ENCODE data around the gene OSTF1.

The OSTF1 gene

GRCh38 chr9:75121914-75122558 lies 33.7 kb downstream of the OSTF1 start:
- no peak for DNase-seq (ENCODE audit: low spot score)

- no peak for DNase-seq (ENCODE audit: low spot score)
Measured at GRCh38 chr9:75123696-75124095, 35.4 kb downstream of the OSTF1 start.

GRCh38 chr9:75128535-75128934 lies 40.2 kb downstream of the OSTF1 start:
- DNase-seq (ENCODE audit: low spot score), result no peak

- no peak for DNase-seq (ENCODE audit: low spot score)
Measured at GRCh38 chr9:75130172-75130571, 41.9 kb downstream of the OSTF1 start.

GRCh38 chr9:75130621-75131230 lies 42.4 kb downstream of the OSTF1 start:
- no peak for DNase-seq (ENCODE audit: low spot score)

GRCh38 chr9:75131700-75132099 lies 43.4 kb downstream of the OSTF1 start:
- DNase-seq (ENCODE audit: low spot score), result no peak

- DNase-seq (ENCODE audit: low spot score), result no peak
Measured at GRCh38 chr9:75132244-75132643, 43.9 kb downstream of the OSTF1 start.

GRCh38 chr9:75133396-75133795 lies 45.1 kb downstream of the OSTF1 start:
- DNase-seq (ENCODE audit: low spot score), result no peak

- DNase-seq (ENCODE audit: low spot score), result no peak
Measured at GRCh38 chr9:75134495-75134894, 46.2 kb downstream of the OSTF1 start.

- DNase-seq (ENCODE audit: low spot score), result no peak
Measured at GRCh38 chr9:75138260-75139040, 50.1 kb downstream of the OSTF1 start.

- DNase-seq (ENCODE audit: low spot score), result no peak
Measured at GRCh38 chr9:75139201-75139600, 50.9 kb downstream of the OSTF1 start.

GRCh38 chr9:75140261-75140660 lies 51.9 kb downstream of the OSTF1 start:
- no peak for DNase-seq (ENCODE audit: low spot score)

GRCh38 chr9:75142202-75142601 lies 53.9 kb downstream of the OSTF1 start:
- no peak for DNase-seq (ENCODE audit: low spot score)

GRCh38 chr9:75146229-75146628 lies 57.9 kb downstream of the OSTF1 start:
- DNase-seq (ENCODE audit: low spot score), result no peak

- no peak for DNase-seq (ENCODE audit: low spot score)
Measured at GRCh38 chr9:75147638-75148037, 59.3 kb downstream of the OSTF1 start.

- DNase-seq (ENCODE audit: low spot score), result no peak
Measured at GRCh38 chr9:75148561-75148960, 60.2 kb downstream of the OSTF1 start.

GRCh38 chr9:75149841-75150241 lies 61.5 kb downstream of the OSTF1 start:
- no peak for DNase-seq (ENCODE audit: low spot score)

- DNase-seq (ENCODE audit: low spot score), result no peak
Measured at GRCh38 chr9:75150512-75150911, 62.2 kb downstream of the OSTF1 start.

- no peak for DNase-seq (ENCODE audit: low spot score)
Measured at GRCh38 chr9:75152416-75152815, 64.1 kb downstream of the OSTF1 start.

GRCh38 chr9:75156858-75157257 lies 68.5 kb downstream of the OSTF1 start:
- DNase-seq (ENCODE audit: low spot score), result no peak

- DNase-seq (ENCODE audit: low spot score), result no peak
Measured at GRCh38 chr9:75161116-75161857, 73.0 kb downstream of the OSTF1 start.

GRCh38 chr9:75163764-75164163 lies 75.5 kb downstream of the OSTF1 start:
- DNase-seq (ENCODE audit: low spot score), result no peak

- DNase-seq (ENCODE audit: low spot score), result no peak
Measured at GRCh38 chr9:75164573-75164972, 76.3 kb downstream of the OSTF1 start.

Measured in SW480 (cell line).